Activated CD8-positive, alpha-beta memory T cell treated with anti-CD3 and anti-CD28 coated beads for 36 hours (primary cell): ENCODE results near the gene NHSL1. TPM values are rescaled to one million over a fixed set of nuclear protein-coding genes. Genes with fewer than 3 reads are reported as not detected.

Experiments
- CTCF ChIA-PET: fragments of 350-600 bp; sonication (Branson Sonifier 250); formaldehyde crosslinking; loops from one replicate; lab custom pipeline; 2021; ENCODE audit warnings: antibody characterized with exemption; lab: Charles Lee
- POLR2A ChIA-PET: fragments of 350-600 bp; sonication (Branson Sonifier 250); formaldehyde crosslinking; loops from one replicate; lab custom pipeline; 2021; ENCODE audit warnings: antibody characterized with exemption; lab: Charles Lee
- total RNA-seq, 2 experiments: library from RNA; stranded (reverse); gene quantifications; one replicate each; pipeline ENCODE4 v1.2.3, GENCODE V29; 2021

NHSL1 gene
- total RNA-seq, 2 experiments from 2014 or later = 0.19 to 0.38 TPM

GRCh38 chr6:138421089-138421488 is 78.2 kb downstream of the NHSL1 start:
- CTCF ChIA-PET = interaction anchor here (0.6 to 1.2 kb wide), 2 partner anchors 9 to 38 kb away, joined by 3 to 4 read pairs; no protein-coding TSS in a partner anchor
- POLR2A ChIA-PET = no interaction called here

GRCh38 chr6:138420356-138420755 is 78.9 kb downstream of the NHSL1 start:
- ChIA-PET POLR2A (no interaction called here), CTCF (interaction anchor here (1.2 kb wide), 1 partner anchor 9 kb away, joined by 4 read pairs; no protein-coding TSS in a partner anchor)

GRCh38 chr6:138419766-138420165 is 79.5 kb downstream of the NHSL1 start:
- ChIA-PET CTCF (no interaction called here), POLR2A (no interaction called here)

DNA sequence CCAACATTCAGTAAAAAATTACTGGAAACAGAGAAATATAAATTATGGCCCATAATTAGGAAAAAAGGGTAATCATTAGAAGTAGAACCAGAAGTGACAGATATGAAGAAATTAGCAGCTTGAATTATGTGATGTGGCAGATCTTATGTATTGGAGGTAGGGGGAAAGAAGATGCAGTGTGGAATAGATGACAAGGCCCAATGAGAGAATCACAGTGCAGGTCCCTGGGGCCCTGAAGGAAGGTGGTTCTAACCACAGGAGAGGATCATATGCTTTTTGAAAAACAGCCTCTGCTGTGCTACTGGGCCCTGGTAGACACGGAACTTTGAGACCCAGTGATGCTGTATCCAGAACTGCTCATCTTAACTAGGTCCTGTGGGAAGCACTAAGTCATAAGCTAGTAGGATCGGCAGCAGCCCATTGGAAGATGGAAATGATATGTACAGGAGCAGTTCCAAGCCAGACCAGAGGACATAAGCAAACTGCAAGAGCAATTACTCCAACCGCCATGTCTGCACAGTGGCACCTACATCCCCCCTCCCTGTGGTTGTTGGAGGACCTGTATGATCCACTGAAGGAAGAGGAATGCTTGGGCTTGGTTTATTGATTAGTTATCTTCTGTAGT is 81.1 kb downstream of the NHSL1 start:
- ChIA-PET POLR2A (no interaction called here), CTCF (interaction anchor here (1.2 kb wide), 1 partner anchor 302 kb away, joined by 4 read pairs; no protein-coding TSS in a partner anchor)

GRCh38 chr6:138417493-138418117 is 81.7 kb downstream of the NHSL1 start:
- ChIA-PET POLR2A (no interaction called here), CTCF (interaction anchor here (1.2 kb wide), 1 partner anchor 301 kb away, joined by 4 read pairs; no protein-coding TSS in a partner anchor)

DNA sequence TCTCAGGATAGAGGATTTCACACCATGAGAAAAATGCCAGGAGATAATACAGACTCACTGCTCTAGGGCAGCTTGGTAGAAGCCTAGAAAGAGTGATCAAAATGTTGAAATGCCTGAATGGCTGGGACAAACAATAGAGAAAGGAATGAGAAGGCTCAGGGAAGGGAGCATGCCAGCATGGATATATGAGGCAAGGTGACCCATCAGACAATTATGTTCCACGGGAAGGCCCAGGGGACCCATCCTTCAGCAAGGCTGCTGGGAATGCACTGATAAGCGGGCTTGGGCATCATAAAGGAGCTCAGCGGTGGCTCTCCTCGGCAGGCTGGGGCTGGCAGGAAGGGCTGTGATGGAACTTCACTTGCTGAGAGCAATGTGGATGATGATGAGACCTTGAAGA is 83.1 kb downstream of the NHSL1 start:
- POLR2A ChIA-PET = no interaction called here
- CTCF ChIA-PET = interaction anchor here (2.1 kb wide), 1 partner anchor 12 kb away, joined by 5 read pairs; the partner anchor contains the start of gene HEBP2

DNA sequence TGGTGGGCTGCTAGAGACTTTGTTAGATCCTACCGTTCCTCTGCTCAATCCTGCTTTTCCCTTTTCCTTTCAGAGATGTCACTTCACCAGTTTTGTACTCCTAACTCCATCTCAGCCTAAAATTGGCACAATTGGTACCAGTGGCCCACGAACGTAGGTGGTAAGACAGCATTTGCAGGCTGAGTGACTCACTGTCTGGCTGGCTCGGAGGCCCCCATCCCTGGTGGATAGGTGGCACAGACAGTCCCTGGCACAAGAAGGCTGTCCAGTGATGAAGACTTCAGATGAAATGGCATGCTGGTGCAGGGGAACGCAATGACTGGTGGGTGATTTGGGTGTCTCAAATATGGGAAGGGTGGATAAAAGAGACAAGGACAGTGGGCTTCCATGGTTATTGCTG is 84.2 kb downstream of the NHSL1 start:
- CTCF ChIA-PET = interaction anchor here (2.1 kb wide), 1 partner anchor 11 kb away, joined by 5 read pairs; the partner anchor contains the start of gene HEBP2
- POLR2A ChIA-PET = no interaction called here

DNA sequence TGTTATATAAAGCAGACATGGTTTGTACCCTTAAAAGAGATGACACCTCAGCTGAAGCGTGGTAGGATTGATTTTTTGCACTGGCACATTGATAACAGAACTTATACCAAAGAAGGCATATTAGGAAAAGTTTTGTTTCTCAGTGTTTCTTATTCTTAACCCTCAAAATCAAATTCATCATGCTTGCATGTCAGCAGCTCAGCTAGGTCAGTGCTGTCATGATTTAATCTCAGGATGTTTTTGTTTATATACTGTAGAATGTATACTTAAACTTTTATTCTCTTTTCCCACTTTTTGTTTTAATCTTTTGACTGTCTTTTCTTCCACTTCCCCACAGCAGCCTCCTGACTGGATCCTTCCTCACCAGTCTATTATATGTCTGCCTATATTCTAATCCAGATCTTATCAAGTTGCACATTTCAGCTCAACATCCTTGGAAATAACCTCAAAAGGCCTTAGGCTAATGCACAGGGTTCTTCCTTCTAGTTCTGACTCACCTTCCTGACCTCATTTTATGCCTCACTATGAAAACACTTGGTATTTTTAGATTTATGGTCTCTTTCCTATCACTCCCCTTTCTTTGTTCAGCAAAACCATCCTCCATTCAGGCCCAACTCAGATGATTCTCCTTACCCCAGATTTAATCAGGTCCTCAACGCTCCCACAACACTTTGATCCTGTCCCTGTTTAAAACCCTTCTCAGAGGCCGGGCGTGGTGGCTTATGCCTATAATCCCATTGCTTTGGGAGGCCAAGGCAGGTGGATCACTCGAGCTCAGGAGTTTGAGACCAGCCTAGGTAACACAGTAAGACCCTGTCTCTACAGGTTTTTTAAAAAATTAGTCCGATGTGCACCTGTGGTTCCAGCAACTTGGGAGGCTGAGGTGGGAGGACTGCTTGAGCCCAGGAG is 88.1 kb downstream of the NHSL1 start:
- POLR2A ChIA-PET = no interaction called here
- CTCF ChIA-PET = no interaction called here

DNA sequence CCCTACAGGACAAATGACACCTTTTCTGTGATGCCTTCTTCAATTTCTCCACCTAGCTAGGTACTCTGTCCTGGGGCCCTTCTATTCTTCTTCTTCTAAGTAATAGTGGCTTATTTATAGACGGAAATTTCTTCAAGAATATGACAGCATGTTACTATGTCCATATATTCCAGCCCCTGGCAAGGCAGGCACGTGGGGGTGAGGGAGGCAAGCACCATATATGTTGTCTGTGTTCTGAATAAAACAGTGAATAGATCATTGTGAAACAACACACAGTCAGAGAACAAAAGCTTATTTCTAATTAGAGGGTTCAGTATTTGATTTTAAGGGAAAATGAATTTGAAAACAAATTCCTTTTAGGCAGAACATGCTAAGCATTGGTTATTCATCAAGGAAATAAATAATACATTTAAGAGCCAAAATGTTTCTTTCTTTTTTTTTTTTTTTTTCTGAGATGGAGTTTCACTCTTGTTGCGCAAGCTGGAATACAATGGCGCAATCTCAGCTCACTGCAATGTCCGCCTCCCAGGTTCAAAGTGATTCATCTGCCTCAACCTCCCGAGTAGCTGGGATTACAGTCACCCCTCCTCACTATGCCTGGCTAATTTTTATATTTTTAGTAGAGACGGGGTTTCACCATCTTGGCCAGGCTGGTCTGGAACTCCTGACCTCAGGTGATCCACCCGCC is 89.1 kb downstream of the NHSL1 start:
- POLR2A ChIA-PET = no interaction called here
- CTCF ChIA-PET = interaction anchor here (0.7 kb wide), 2 partner anchors 33 to 182 kb away, joined by 3 to 4 read pairs; no protein-coding TSS in a partner anchor

DNA sequence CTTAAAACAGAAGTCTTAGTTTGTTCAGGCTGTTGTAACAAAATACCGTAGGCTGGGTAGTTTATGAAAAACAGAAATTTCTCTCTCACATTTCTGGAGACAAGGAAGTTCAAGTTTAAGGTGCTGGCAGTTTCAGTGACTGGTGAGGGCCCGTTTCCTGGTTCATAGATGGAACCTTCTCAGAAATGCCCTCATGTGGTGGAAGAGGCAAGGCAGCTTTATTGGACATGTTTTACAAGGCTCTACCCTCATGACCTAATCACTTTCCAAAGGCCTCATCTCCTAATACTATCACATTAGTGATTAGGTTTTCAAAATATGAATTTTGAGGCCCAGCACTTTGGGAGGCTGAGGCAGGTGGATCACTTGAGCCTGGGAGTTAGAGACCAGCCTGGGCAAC is 92.9 kb downstream of the NHSL1 start:
- ChIA-PET CTCF (no interaction called here), POLR2A (no interaction called here)

GRCh38 chr6:138405816-138406413 is 93.4 kb downstream of the NHSL1 start:
- CTCF ChIA-PET = no interaction called here
- POLR2A ChIA-PET = no interaction called here

DNA sequence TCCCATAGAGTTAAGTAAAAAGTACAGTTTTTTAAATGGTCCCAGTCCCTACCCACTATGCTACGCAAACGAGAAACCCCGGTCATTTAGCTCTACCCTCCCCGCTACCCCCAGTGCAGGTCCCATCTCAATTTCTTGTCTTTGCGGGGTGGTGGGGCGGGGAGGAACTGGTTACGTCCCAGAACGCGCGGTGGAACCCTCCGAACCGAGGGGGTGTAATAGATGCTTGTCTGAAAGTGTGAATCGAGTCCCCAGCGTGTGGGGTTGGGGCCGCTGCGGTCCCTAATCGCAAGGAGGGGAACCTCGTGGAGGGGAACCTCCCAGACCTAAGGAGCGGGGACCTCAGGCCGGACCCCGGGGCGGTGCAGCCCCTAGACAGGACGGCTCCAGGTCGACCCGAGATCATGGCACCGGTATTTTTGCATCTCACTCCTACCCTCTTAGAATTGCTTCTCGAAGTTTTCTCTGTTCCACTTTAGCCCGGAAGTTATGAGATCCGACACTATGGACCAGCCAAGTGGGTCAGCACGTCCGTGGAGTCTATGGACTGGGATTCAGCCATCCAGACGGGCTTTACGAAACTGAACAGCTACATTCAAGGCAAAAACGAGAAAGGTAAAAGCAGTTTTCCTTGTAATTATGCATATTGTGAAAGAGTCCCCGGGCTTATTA is 94.5 kb downstream of the NHSL1 start:
- CTCF ChIA-PET = interaction anchor here (0.6 to 1.3 kb wide), 3 partner anchors 11 to 845 kb away, joined by 3 to 5 read pairs (median 5); no protein-coding TSS in a partner anchor
- POLR2A ChIA-PET = interaction anchor here (0.8 to 1.0 kb wide), 2 partner anchors 52 to 970 kb away, joined by 3 read pairs; no protein-coding TSS in a partner anchor

GRCh38 chr6:138403801-138404665 is 95.3 kb downstream of the NHSL1 start, which contains the start of gene HEBP2:
HEBP2 (plus strand) TSS chr6:138404223; CDS start chr6:138404496, 273 bp downstream.
- ChIA-PET POLR2A (interaction anchor here (0.8 to 1.0 kb wide), 2 partner anchors 52 to 971 kb away, joined by 3 read pairs; no protein-coding TSS in a partner anchor), CTCF (interaction anchor here (1.2 to 1.3 kb wide), 2 partner anchors 12 to 297 kb away, joined by 3 to 5 read pairs; no protein-coding TSS in a partner anchor)

DNA sequence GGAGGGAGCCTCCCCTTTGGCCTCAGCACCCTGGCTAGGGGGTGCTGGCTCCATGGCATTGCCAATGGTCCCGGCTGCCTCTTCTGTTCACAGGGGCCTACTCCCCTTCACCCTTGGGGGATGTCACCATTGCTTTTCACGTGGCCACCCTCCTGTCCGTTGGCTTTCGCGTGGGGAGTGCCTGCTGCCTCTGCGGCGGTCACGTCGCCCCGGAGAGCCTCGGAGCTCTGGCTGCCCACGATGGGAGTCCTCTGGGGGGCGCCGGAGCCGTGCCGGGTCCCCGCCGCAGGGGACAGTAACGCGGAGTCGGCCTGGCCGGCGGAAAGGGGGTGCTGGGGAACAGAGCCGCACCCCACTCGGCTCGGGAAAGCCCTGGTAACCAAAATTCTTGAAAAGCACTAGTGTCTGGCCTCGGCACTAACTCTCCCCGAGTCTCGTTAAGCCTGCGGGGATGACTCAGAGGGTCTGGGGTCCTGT is 95.9 kb downstream of the NHSL1 start:
- POLR2A ChIA-PET = interaction anchor here (1.0 kb wide), 1 partner anchor 972 kb away, joined by 3 read pairs; no protein-coding TSS in a partner anchor

GRCh38 chr6:138402838-138403187 is 96.5 kb downstream of the NHSL1 start:
- CTCF ChIA-PET = interaction anchor here (0.6 to 1.2 kb wide), 5 partner anchors 115 to 1742 kb away, joined by 3 to 4 read pairs (median 3); no protein-coding TSS in a partner anchor
- POLR2A ChIA-PET = no interaction called here

More for the DNA sequence above, 95.9 kb downstream of the NHSL1 start:
- CTCF ChIA-PET = interaction anchor here (1.1 to 1.3 kb wide), 4 partner anchors 13 to 297 kb away, joined by 3 to 5 read pairs (median 3); no protein-coding TSS in a partner anchor
